HG03139 (cell line): ENCODE measurements around the gene TCEA3.

Experiments
- ATAC-seq: cut with Tn5 transposase; IDR thresholded peaks from one replicate; pipeline ENCODE4 v1.9.1; 2021; ENCODE audit not compliant: unreplicated experiment

TCEA3 gene

GRCh38 chr1:23370330-23370708 lies 54.2 kb downstream of the TCEA3 start:
- ATAC-seq = no peak

GRCh38 chr1:23369335-23370013 lies 55.1 kb downstream of the TCEA3 start, which contains the start of gene ZNF436:
Gene ZNF436, minus strand, starts transcription at chr1:23369836. Its CDS starts 1,831 bp downstream, at chr1:23368005.
- no peak for ATAC-seq

GRCh38 chr1:23368562-23369334 lies 55.8 kb downstream of the TCEA3 start:
- ATAC-seq = peak; percentile 55

GRCh38 chr1:23367791-23368561 lies 56.6 kb downstream of the TCEA3 start:
- ATAC-seq = peak; percentile 73

GRCh38 chr1:23367451-23367790 lies 57.1 kb downstream of the TCEA3 start:
- no peak for ATAC-seq

GRCh38 chr1:23366598-23366997 lies 58.0 kb downstream of the TCEA3 start:
- ATAC-seq = no peak

- ATAC-seq = no peak
Observed at GRCh38 chr1:23366146-23366545, 58.4 kb downstream of the TCEA3 start.

GRCh38 chr1:23362218-23362713 lies 62.3 kb downstream of the TCEA3 start:
- no peak for ATAC-seq

GRCh38 chr1:23358310-23358875 lies 66.2 kb downstream of the TCEA3 start:
- no peak for ATAC-seq

- ATAC-seq = no peak
Observed at GRCh38 chr1:23357138-23357908, 67.2 kb downstream of the TCEA3 start.

GRCh38 chr1:23356471-23357137 lies 67.9 kb downstream of the TCEA3 start:
- ATAC-seq = no peak

- ATAC-seq = no peak
Observed at GRCh38 chr1:23354245-23354644, 70.3 kb downstream of the TCEA3 start.

GRCh38 chr1:23352096-23352695 lies 72.4 kb downstream of the TCEA3 start:
- no peak for ATAC-seq

- ATAC-seq = no peak
Observed at GRCh38 chr1:23345920-23346319, 78.6 kb downstream of the TCEA3 start.

GRCh38 chr1:23344987-23345472 lies 79.5 kb downstream of the TCEA3 start:
- no peak for ATAC-seq

GRCh38 chr1:23344111-23344986 lies 80.2 kb downstream of the TCEA3 start, which contains the start of gene HNRNPR:
Gene HNRNPR, minus strand, starts transcription at chr1:23344284. Its CDS starts 3,276 bp downstream, at chr1:23341008.
- peak; percentile 90 for ATAC-seq

- peak; percentile 12 for ATAC-seq
Observed at GRCh38 chr1:23343221-23344110, 81.1 kb downstream of the TCEA3 start.
